ENCODE measurements around the gene LGALS8.

The LGALS8 gene

GRCh38 chr1:236522937-236523703 lies 662 bp upstream of the LGALS8 start:
- Histone ChIP-seq H3K4me1 (ENCODE audit: control insufficient read depth in 1 of 2, insufficient read depth in 2 of 2, low read length in 2 of 2) (peaks cover 5 to 8% of the 10 kb centered on the region in 2 donors), H3K9ac (ENCODE audit: low read depth in 1 of 2, low read length in 2 of 2) (peak overlapping the region; percentile 82 to 94), H3K27me3 (ENCODE audit: control insufficient read depth in 1 of 2, insufficient read depth in 2 of 2, low read length in 2 of 2) (no peaks in the 10 kb centered on the region), H3K36me3 (ENCODE audit: control insufficient read depth in 1 of 2, insufficient read depth in 2 of 2, low read length in 2 of 2) (peaks cover 0 to 15% of the 10 kb centered on the region in 2 donors), H3K4me3 (ENCODE audit: low read depth in 1 of 2, low read length in 2 of 2) (peak overlapping the region; percentile 81), H3K9me3 (ENCODE audit: control insufficient read depth in 1 of 2, low read length in 2 of 2) (no peaks in the 10 kb centered on the region), H3K27ac (ENCODE audit: low read depth, low read length) (peak overlapping the region; percentile 70)

- H3K9ac ChIP-seq (ENCODE audit: low read depth in 1 of 2, low read length in 2 of 2) = peak overlapping the region; percentile 82 to 94
- H3K27ac ChIP-seq (ENCODE audit: low read depth, low read length) = peak overlapping the region; percentile 70
- H3K4me1 ChIP-seq (ENCODE audit: control insufficient read depth in 1 of 2, insufficient read depth in 2 of 2, low read length in 2 of 2) = peaks cover 5 to 8% of the 10 kb centered on the region in 2 donors
- H3K9me3 ChIP-seq (ENCODE audit: control insufficient read depth in 1 of 2, low read length in 2 of 2) = no peaks in the 10 kb centered on the region
- peak overlapping the region; percentile 81 for H3K4me3 ChIP-seq (ENCODE audit: low read depth in 1 of 2, low read length in 2 of 2)
- no peaks in the 10 kb centered on the region for H3K27me3 ChIP-seq (ENCODE audit: control insufficient read depth in 1 of 2, insufficient read depth in 2 of 2, low read length in 2 of 2)
- H3K36me3 ChIP-seq (ENCODE audit: control insufficient read depth in 1 of 2, insufficient read depth in 2 of 2, low read length in 2 of 2) = peaks cover 0 to 20% of the 10 kb centered on the region in 2 donors
Observed at GRCh38 chr1:236524142-236524894, 536 bp downstream of the LGALS8 start.

- peak overlapping the region; percentile 82 to 94 for H3K9ac ChIP-seq (ENCODE audit: low read depth in 1 of 2, low read length in 2 of 2)
- no peaks in the 10 kb centered on the region for H3K9me3 ChIP-seq (ENCODE audit: control insufficient read depth in 1 of 2, low read length in 2 of 2)
- H3K4me3 ChIP-seq (ENCODE audit: low read depth in 1 of 2, low read length in 2 of 2) = peak overlapping the region; percentile 81
- peak overlapping the region; percentile 11 for H3K27ac ChIP-seq (ENCODE audit: low read depth, low read length)
- peaks cover 5 to 8% of the 10 kb centered on the region in 2 donors for H3K4me1 ChIP-seq (ENCODE audit: control insufficient read depth in 1 of 2, insufficient read depth in 2 of 2, low read length in 2 of 2)
- peaks cover 0 to 20% of the 10 kb centered on the region in 2 donors for H3K36me3 ChIP-seq (ENCODE audit: control insufficient read depth in 1 of 2, insufficient read depth in 2 of 2, low read length in 2 of 2)
- H3K27me3 ChIP-seq (ENCODE audit: control insufficient read depth in 1 of 2, insufficient read depth in 2 of 2, low read length in 2 of 2) = no peaks in the 10 kb centered on the region
Observed at GRCh38 chr1:236524895-236525184, 1.1 kb downstream of the LGALS8 start.

GRCh38 chr1:236526079-236526478 lies 2.3 kb downstream of the LGALS8 start:
- Histone ChIP-seq H3K4me3 (ENCODE audit: low read depth in 1 of 2, low read length in 2 of 2) (no peak overlapping the region), H3K4me1 (ENCODE audit: control insufficient read depth in 1 of 2, insufficient read depth in 2 of 2, low read length in 2 of 2) (peaks cover 8 to 11% of the 10 kb centered on the region in 2 donors), H3K9me3 (ENCODE audit: control insufficient read depth in 1 of 2, low read length in 2 of 2) (no peaks in the 10 kb centered on the region), H3K9ac (ENCODE audit: low read depth in 1 of 2, low read length in 2 of 2) (no peak overlapping the region), H3K27ac (ENCODE audit: low read depth, low read length) (no peak overlapping the region), H3K36me3 (ENCODE audit: control insufficient read depth in 1 of 2, insufficient read depth in 2 of 2, low read length in 2 of 2) (peaks cover 0 to 20% of the 10 kb centered on the region in 2 donors), H3K27me3 (ENCODE audit: control insufficient read depth in 1 of 2, insufficient read depth in 2 of 2, low read length in 2 of 2) (no peaks in the 10 kb centered on the region)

- Histone ChIP-seq H3K4me3 (ENCODE audit: low read depth in 1 of 2, low read length in 2 of 2) (no peak overlapping the region), H3K27me3 (ENCODE audit: control insufficient read depth in 1 of 2, insufficient read depth in 2 of 2, low read length in 2 of 2) (no peaks in the 10 kb centered on the region), H3K27ac (ENCODE audit: low read depth, low read length) (no peak overlapping the region), H3K4me1 (ENCODE audit: control insufficient read depth in 1 of 2, insufficient read depth in 2 of 2, low read length in 2 of 2) (peaks cover 11 to 13% of the 10 kb centered on the region in 2 donors), H3K36me3 (ENCODE audit: control insufficient read depth in 1 of 2, insufficient read depth in 2 of 2, low read length in 2 of 2) (peaks cover 0 to 36% of the 10 kb centered on the region in 2 donors), H3K9ac (ENCODE audit: low read depth in 1 of 2, low read length in 2 of 2) (no peak overlapping the region), H3K9me3 (ENCODE audit: control insufficient read depth in 1 of 2, low read length in 2 of 2) (no peaks in the 10 kb centered on the region)
Observed at GRCh38 chr1:236530286-236530685, 6.5 kb downstream of the LGALS8 start.

DNA sequence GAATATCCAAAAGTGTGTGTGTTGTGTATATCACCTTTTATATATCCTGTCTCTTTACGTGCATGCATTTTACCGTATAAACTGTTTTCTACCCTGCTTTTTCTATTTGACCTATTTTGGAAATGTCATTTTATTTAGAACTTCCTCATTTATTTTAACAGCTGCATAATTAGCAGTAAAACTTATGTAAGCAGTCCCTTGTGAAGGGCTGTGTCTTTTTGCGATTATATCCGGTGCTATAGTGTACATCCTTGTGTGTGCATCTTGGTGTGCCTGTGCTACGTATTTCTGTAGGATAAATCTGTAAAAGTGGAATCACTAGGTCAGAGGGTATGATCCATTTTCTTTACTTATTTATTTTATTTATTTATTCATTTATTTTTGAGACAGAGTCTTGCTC lies 7.2 kb downstream of the LGALS8 start:
- H3K4me1 ChIP-seq (ENCODE audit: control insufficient read depth in 1 of 2, insufficient read depth in 2 of 2, low read length in 2 of 2) = peaks cover 11 to 13% of the 10 kb centered on the region in 2 donors

GRCh38 chr1:236532850-236533249 lies 9.1 kb downstream of the LGALS8 start:
- Histone ChIP-seq H3K36me3 (ENCODE audit: control insufficient read depth in 1 of 2, insufficient read depth in 2 of 2, low read length in 2 of 2) (peaks cover 3 to 26% of the 10 kb centered on the region in 2 donors), H3K4me1 (ENCODE audit: control insufficient read depth in 1 of 2, insufficient read depth in 2 of 2, low read length in 2 of 2) (peaks cover 11 to 13% of the 10 kb centered on the region in 2 donors), H3K9me3 (ENCODE audit: control insufficient read depth in 1 of 2, low read length in 2 of 2) (no peaks in the 10 kb centered on the region), H3K27me3 (ENCODE audit: control insufficient read depth in 1 of 2, insufficient read depth in 2 of 2, low read length in 2 of 2) (no peaks in the 10 kb centered on the region), H3K4me3 (ENCODE audit: low read depth in 1 of 2, low read length in 2 of 2) (no peak overlapping the region), H3K9ac (ENCODE audit: low read depth in 1 of 2, low read length in 2 of 2) (no peak overlapping the region), H3K27ac (ENCODE audit: low read depth, low read length) (no peak overlapping the region)

More for the DNA sequence above, 7.2 kb downstream of the LGALS8 start:
- peaks cover 0 to 41% of the 10 kb centered on the region in 2 donors for H3K36me3 ChIP-seq (ENCODE audit: control insufficient read depth in 1 of 2, insufficient read depth in 2 of 2, low read length in 2 of 2)
- no peak overlapping the region for H3K9ac ChIP-seq (ENCODE audit: low read depth in 1 of 2, low read length in 2 of 2)
- no peaks in the 10 kb centered on the region for H3K9me3 ChIP-seq (ENCODE audit: control insufficient read depth in 1 of 2, low read length in 2 of 2)
- no peak overlapping the region for H3K4me3 ChIP-seq (ENCODE audit: low read depth in 1 of 2, low read length in 2 of 2)
- no peak overlapping the region for H3K27ac ChIP-seq (ENCODE audit: low read depth, low read length)
- H3K27me3 ChIP-seq (ENCODE audit: control insufficient read depth in 1 of 2, insufficient read depth in 2 of 2, low read length in 2 of 2) = no peaks in the 10 kb centered on the region

DNA sequence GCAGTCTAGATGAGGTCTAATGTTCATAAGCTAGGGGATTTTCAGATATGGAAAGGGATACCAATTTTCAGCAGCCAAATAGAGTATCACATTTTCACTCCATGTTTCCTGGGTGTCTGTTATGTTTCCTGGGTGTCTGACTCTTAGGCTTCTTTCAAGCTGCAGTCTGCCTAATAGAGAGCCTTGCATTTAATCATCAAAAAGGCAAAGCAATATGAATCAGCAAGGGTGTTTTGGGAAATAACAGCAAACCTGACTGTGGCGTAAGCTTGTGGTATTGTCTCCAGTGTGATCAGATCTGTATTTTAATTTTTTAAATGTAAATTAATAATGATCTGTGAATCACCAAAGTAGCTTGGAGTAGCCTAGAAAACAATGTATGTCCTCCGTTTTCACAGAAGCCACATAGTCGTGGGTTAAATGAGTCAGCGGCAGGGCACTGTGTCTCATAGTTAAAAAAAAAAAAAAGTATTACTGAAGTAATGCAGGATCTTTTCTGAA lies 10.4 kb downstream of the LGALS8 start:
- Histone ChIP-seq H3K27me3 (ENCODE audit: control insufficient read depth in 1 of 2, insufficient read depth in 2 of 2, low read length in 2 of 2) (no peaks in the 10 kb centered on the region), H3K9me3 (ENCODE audit: control insufficient read depth in 1 of 2, low read length in 2 of 2) (no peaks in the 10 kb centered on the region), H3K27ac (ENCODE audit: low read depth, low read length) (no peak overlapping the region), H3K4me3 (ENCODE audit: low read depth in 1 of 2, low read length in 2 of 2) (no peak overlapping the region), H3K36me3 (ENCODE audit: control insufficient read depth in 1 of 2, insufficient read depth in 2 of 2, low read length in 2 of 2) (peaks cover 13 to 33% of the 10 kb centered on the region in 2 donors), H3K9ac (ENCODE audit: low read depth in 1 of 2, low read length in 2 of 2) (no peak overlapping the region), H3K4me1 (ENCODE audit: control insufficient read depth in 1 of 2, insufficient read depth in 2 of 2, low read length in 2 of 2) (peaks cover 11 to 13% of the 10 kb centered on the region in 2 donors)

DNA sequence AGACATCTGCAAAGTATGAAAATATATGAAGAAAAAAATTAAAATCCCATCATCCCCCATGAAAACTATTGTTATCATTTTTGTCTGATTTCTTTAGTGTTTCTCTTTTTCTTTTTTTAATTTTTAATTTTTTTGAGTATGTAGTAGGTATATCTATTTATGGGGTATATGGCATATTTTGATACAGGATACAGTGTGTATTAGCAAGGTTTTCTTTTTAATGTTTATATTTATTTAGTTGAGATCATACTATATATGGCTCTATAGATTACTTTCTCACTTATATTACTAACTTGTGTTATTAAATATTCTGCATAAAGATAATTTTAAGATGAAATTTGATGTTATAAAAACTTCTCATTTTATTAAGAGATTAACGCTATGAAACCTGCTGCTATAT lies 11.4 kb downstream of the LGALS8 start:
- H3K27ac ChIP-seq (ENCODE audit: low read depth, low read length) = no peak overlapping the region
- peaks cover 18 to 42% of the 10 kb centered on the region in 2 donors for H3K36me3 ChIP-seq (ENCODE audit: control insufficient read depth in 1 of 2, insufficient read depth in 2 of 2, low read length in 2 of 2)
- no peaks in the 10 kb centered on the region for H3K27me3 ChIP-seq (ENCODE audit: control insufficient read depth in 1 of 2, insufficient read depth in 2 of 2, low read length in 2 of 2)
- no peak overlapping the region for H3K9ac ChIP-seq (ENCODE audit: low read depth in 1 of 2, low read length in 2 of 2)
- H3K9me3 ChIP-seq (ENCODE audit: control insufficient read depth in 1 of 2, low read length in 2 of 2) = no peaks in the 10 kb centered on the region
- H3K4me1 ChIP-seq (ENCODE audit: control insufficient read depth in 1 of 2, insufficient read depth in 2 of 2, low read length in 2 of 2) = peaks cover 11 to 13% of the 10 kb centered on the region in 2 donors
- H3K4me3 ChIP-seq (ENCODE audit: low read depth in 1 of 2, low read length in 2 of 2) = no peak overlapping the region

DNA sequence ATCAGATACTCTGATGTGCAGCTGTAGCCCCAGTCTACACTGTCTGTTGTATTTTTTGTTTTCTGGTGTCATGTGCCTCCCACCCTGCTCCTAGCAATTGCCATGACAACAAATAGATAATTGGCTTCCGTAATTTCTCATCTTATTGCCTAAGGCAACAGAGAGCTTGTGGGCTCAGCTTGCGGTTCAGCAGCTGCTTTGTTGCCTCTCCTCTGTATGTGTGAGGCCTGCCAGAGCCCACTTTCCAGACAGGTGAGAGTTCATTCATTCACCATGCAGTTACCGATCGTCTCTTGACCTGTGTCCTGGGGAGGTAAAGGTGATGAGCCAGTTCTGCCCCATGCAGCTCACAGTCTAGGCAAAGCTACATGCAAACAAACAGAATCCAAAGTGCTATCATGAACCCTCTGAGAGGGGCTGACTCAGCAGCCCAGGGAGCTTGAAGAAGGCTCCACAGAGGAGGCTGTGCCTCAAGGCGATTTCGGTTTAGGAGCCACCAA lies 11.9 kb downstream of the LGALS8 start:
- Histone ChIP-seq H3K36me3 (ENCODE audit: control insufficient read depth in 1 of 2, insufficient read depth in 2 of 2, low read length in 2 of 2) (peaks cover 19 to 47% of the 10 kb centered on the region in 2 donors), H3K4me3 (ENCODE audit: low read depth in 1 of 2, low read length in 2 of 2) (no peak overlapping the region), H3K9ac (ENCODE audit: low read depth in 1 of 2, low read length in 2 of 2) (no peak overlapping the region), H3K27me3 (ENCODE audit: control insufficient read depth in 1 of 2, insufficient read depth in 2 of 2, low read length in 2 of 2) (no peaks in the 10 kb centered on the region), H3K27ac (ENCODE audit: low read depth, low read length) (no peak overlapping the region), H3K9me3 (ENCODE audit: control insufficient read depth in 1 of 2, low read length in 2 of 2) (no peaks in the 10 kb centered on the region), H3K4me1 (ENCODE audit: control insufficient read depth in 1 of 2, insufficient read depth in 2 of 2, low read length in 2 of 2) (peaks cover 9 to 11% of the 10 kb centered on the region in 2 donors)
